SKM-1 (cell line): ENCODE measurements around the gene LSM3.

ENCODE experiments used
- DNase-seq: peaks from one replicate; lab custom pipeline; 2025; ENCODE audit not compliant: unreplicated experiment; lab: John Stamatoyannopoulos, UW

Gene LSM3

GRCh38 chr3:14156843-14157561 lies 21.6 kb upstream of the LSM3 start:
- DNase-seq, result no peak

- DNase-seq, result no peak
Measured at GRCh38 chr3:14157951-14158350, 20.7 kb upstream of the LSM3 start.

- DNase-seq, result no peak
Measured at GRCh38 chr3:14158370-14158769, 20.2 kb upstream of the LSM3 start.

GRCh38 chr3:14159426-14159825 lies 19.2 kb upstream of the LSM3 start:
- no peak for DNase-seq

GRCh38 chr3:14161282-14161681 lies 17.3 kb upstream of the LSM3 start:
- DNase-seq, result no peak

GRCh38 chr3:14162178-14162577 lies 16.4 kb upstream of the LSM3 start:
- no peak for DNase-seq

- no peak for DNase-seq
Measured at GRCh38 chr3:14166877-14167603, 11.6 kb upstream of the LSM3 start.

- no peak for DNase-seq
Measured at GRCh38 chr3:14169435-14169834, 9.2 kb upstream of the LSM3 start.

GRCh38 chr3:14169871-14170270 lies 8.7 kb upstream of the LSM3 start:
- DNase-seq, result no peak

- DNase-seq, result no peak
Measured at GRCh38 chr3:14170531-14171159, 8.0 kb upstream of the LSM3 start.

GRCh38 chr3:14172496-14172895 lies 6.1 kb upstream of the LSM3 start:
- DNase-seq, result no peak

- no peak for DNase-seq
Measured at GRCh38 chr3:14174483-14174882, 4.1 kb upstream of the LSM3 start.

- DNase-seq, result peak; percentile 14
Measured at GRCh38 chr3:14175383-14176037, 3.1 kb upstream of the LSM3 start.

GRCh38 chr3:14177580-14178246 lies 904 bp upstream of the LSM3 start:
- no peak for DNase-seq

GRCh38 chr3:14179114-14179465 lies 473 bp downstream of the LSM3 start:
- DNase-seq, result no peak

GRCh38 chr3:14179795-14180194 lies 1.2 kb downstream of the LSM3 start:
- DNase-seq, result no peak

GRCh38 chr3:14181253-14181652 lies 2.6 kb downstream of the LSM3 start:
- DNase-seq, result no peak

GRCh38 chr3:14183015-14183577 lies 4.5 kb downstream of the LSM3 start:
- DNase-seq, result no peak

- DNase-seq, result no peak
Measured at GRCh38 chr3:14186854-14187458, 8.3 kb downstream of the LSM3 start.

GRCh38 chr3:14188041-14188754 lies 9.6 kb downstream of the LSM3 start:
- no peak for DNase-seq
